GM23338 (cell line): ENCODE measurements around the gene ABCF1. TPM values are rescaled to one million over a fixed set of nuclear protein-coding genes. Genes with fewer than 3 reads are reported as not detected.

Experiments used
- ATAC-seq: fragments of 200-7000 bp; cut with Tn5 transposase; 3 replicates; pipeline ENCODE4 v1.9.1; 2020
- DNase-seq: peaks from one replicate; pipeline ENCODE4 v3.0.0-alpha.2; 2015; ENCODE audit warnings: low spot score
- H2AFZ ChIP-seq: fragments of 200-600 bp; sonication (generic); 2 replicates; pipeline ENCODE4 v1.8.0; 2016; ENCODE audit warnings: antibody characterized with exemption, mild to moderate bottlenecking, moderate library complexity
- H3F3A ChIP-seq: fragments of 200-600 bp; sonication (generic); replicated peaks from 2 replicates; pipeline ENCODE4 v1.8.0; 2017; ENCODE audit warnings: antibody characterized with exemption, mixed run types, low read depth
- H3K27ac ChIP-seq: fragments of 200-600 bp; sonication (generic); 2 replicates; pipeline ENCODE4 v1.6.1; 2016; ENCODE audit warnings: low read depth
- H3K27me3 ChIP-seq: fragments of 200-600 bp; sonication (generic); 2 replicates; pipeline ENCODE4 v1.8.0; 2016; ENCODE audit warnings: mild to moderate bottlenecking, mixed run types, moderate library complexity; ENCODE audit not compliant: insufficient read depth
- H3K36me3 ChIP-seq: fragments of 200-600 bp; sonication (generic); 2 replicates; pipeline ENCODE4 v1.8.0; 2016; ENCODE audit warnings: mild to moderate bottlenecking; ENCODE audit not compliant: insufficient read depth
- H3K4me1 ChIP-seq: fragments of 200-600 bp; sonication (generic); 2 replicates; pipeline ENCODE4 v1.8.0; 2016; ENCODE audit warnings: mild to moderate bottlenecking, moderate library complexity; ENCODE audit not compliant: insufficient read depth
- H3K4me2 ChIP-seq: fragments of 200-600 bp; sonication (generic); 2 replicates; pipeline ENCODE4 v1.7.1; 2017; ENCODE audit warnings: mixed run types
- H3K4me3 ChIP-seq: fragments of 200-600 bp; sonication (generic); 2 replicates; pipeline ENCODE4 v1.6.1; 2016; ENCODE audit warnings: mixed run types
- H3K79me2 ChIP-seq: fragments of 200-600 bp; sonication (generic); replicated peaks from 2 replicates; pipeline ENCODE4 v1.8.0; 2017; ENCODE audit warnings: mild to moderate bottlenecking; ENCODE audit not compliant: insufficient read depth
- H3K9me2 ChIP-seq: fragments of 200-600 bp; sonication (generic); 2 replicates; pipeline ENCODE4 v1.8.0; 2017; ENCODE audit not compliant: insufficient read depth
- H4K20me1 ChIP-seq: fragments of 200-600 bp; sonication (generic); replicated peaks from 2 replicates; pipeline ENCODE4 v1.8.0; 2017; ENCODE audit warnings: mild to moderate bottlenecking; ENCODE audit not compliant: insufficient read depth
- H3K27ac Mint-ChIP-seq: 2 replicates; pipeline ENCODE4 v1.8.0; 2020; ENCODE audit warnings: inconsistent platforms, mild to moderate bottlenecking, moderate library complexity, mixed read lengths
- H3K27me3 Mint-ChIP-seq: 3 replicates; pipeline ENCODE4 v1.8.0; 2022; ENCODE audit warnings: low read depth, mild to moderate bottlenecking, moderate library complexity, mixed read lengths, inconsistent platforms; ENCODE audit not compliant: insufficient read depth, poor library complexity
- H3K36me3 Mint-ChIP-seq: 3 replicates; pipeline ENCODE4 v1.8.0; 2021; ENCODE audit warnings: low read depth, mild to moderate bottlenecking, inconsistent platforms, moderate library complexity, mixed read lengths
- H3K4me1 Mint-ChIP-seq: 3 replicates; pipeline ENCODE4 v1.8.0; 2020; ENCODE audit warnings: mild to moderate bottlenecking, inconsistent platforms, mixed read lengths
- H3K4me3 Mint-ChIP-seq: 3 replicates; pipeline ENCODE4 v1.8.0; 2021; ENCODE audit warnings: moderate library complexity, mild to moderate bottlenecking, inconsistent platforms, mixed read lengths
- H3K9me3 Mint-ChIP-seq: 3 replicates; pipeline ENCODE4 v1.8.0; 2020; ENCODE audit warnings: moderate library complexity, mild to moderate bottlenecking, inconsistent platforms, mixed read lengths
- CREB1 ChIP-seq: fragments of 250-450 bp; sonication (Bioruptor Pico); IDR thresholded peaks from 2 replicates; pipeline ENCODE4 v1.5.0; 2020; ENCODE audit warnings: low read depth, mild to moderate bottlenecking, moderate library complexity
- EZH2phosphoT487 ChIP-seq: fragments of 200-600 bp; sonication (generic); IDR thresholded peaks from one replicate; pipeline ENCODE4 v1.8.1; 2018; ENCODE audit warnings: antibody characterized with exemption; ENCODE audit not compliant: unreplicated experiment
- POLR2AphosphoS5 ChIP-seq: IDR thresholded peaks from 2 replicates; pipeline ENCODE4 v1.6.1; 2016; ENCODE audit warnings: antibody characterized with exemption, low read depth
- polyA plus RNA-seq: library from polyadenylated mRNA; unstranded; fragments of >200 nt; fragmentation: Nextera tagmentation; extraction: Ambion mirVana; gene quantifications from 2 replicates; pipeline ENCODE4 v1.2.1, GENCODE V29; 2016
- total RNA-seq: library from RNA; depleted of rRNA; stranded (reverse); fragments of >200 nt; shearing (Covaris generic); gene quantifications from 2 replicates; pipeline ENCODE4 v1.2.3, GENCODE V29; 2014
- TF ChIP-seq, protein P1 (sequence below): fragments of 250-450 bp; sonication (Bioruptor Pico); IDR thresholded peaks from 2 replicates; pipeline ENCODE4 v1.5.0; 2020; ENCODE audit warnings: mild to moderate bottlenecking, moderate library complexity
- TF ChIP-seq, protein P2 (sequence below): IDR thresholded peaks from 2 replicates; pipeline ENCODE4 v1.6.1; 2016; ENCODE audit warnings: antibody characterized with exemption
- TF ChIP-seq, protein P3 (sequence below), 2 experiments: fragments of 200-600 bp in 1 of 2; sonication (generic) in 1 of 2; conservative IDR thresholded peaks; 2 replicates each; pipeline versions ENCODE4 v1.5.1 to v1.6.1; 2016 to 2017; ENCODE audit warnings: antibody characterized with exemption in 2 of 2, low read depth in 2 of 2, mild to moderate bottlenecking in 2 of 2, moderate library complexity in 1 of 2

The ABCF1 gene
- total and polyA plus RNA-seq, 2 experiments from 2014 or later: 92.6 to 244 TPM

DNA sequence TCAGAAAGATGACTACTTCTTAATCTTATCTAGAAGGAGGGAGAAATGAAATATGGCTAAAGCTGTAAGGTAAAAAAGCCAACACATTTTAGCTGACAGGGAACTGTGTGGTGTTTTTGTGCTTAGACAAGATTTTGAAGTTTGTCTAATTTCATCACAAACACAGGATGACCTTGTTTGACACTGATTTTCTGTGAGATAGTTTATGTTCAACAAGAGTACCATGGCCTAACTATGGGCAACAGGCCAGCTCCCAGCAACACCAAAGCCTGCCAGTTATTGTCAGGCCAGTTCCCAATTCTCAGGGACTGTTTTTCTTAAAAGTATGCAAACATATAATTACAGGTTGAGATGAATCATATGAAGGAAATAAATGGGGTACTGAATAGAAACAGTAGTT, 5.5 kb upstream of the ABCF1 start:
- Histone ChIP-seq H3K36me3 (0 out of 2 replicates have a peak, but pooled peaks cover 4% of the 10 kb centered on the region), H3K79me2 (peaks cover 2% of the 10 kb centered on the region; the same call in 1 of the 2 replicates), H3K4me2 (no peak overlapping the region), H3K4me3 (no peak overlapping the region), H3K4me1 (no peaks in the 10 kb centered on the region), H3K9me2 (no peaks in the 10 kb centered on the region), H3K27ac (peak overlapping the region; percentile 45; the same call in 1 of the 2 replicates), H3F3A (peaks cover 10% of the 10 kb centered on the region; the same call in 1 of the 2 replicates), H4K20me1 (peaks cover 18% of the 10 kb centered on the region; the same call in 1 of the 2 replicates), H3K27me3 (peaks cover 6% of the 10 kb centered on the region; the same call in 1 of the 2 replicates), H2AFZ (no peak overlapping the region)
- Mint-ChIP-seq H3K36me3 (peaks cover 28% of the 10 kb centered on the region), H3K4me3 (peak overlapping the region; percentile 6; the same call in 1 of the 3 replicates), H3K9me3 (no peaks in the 10 kb centered on the region), H3K27me3 (peaks cover 8% of the 10 kb centered on the region), H3K4me1 (peaks cover 6% of the 10 kb centered on the region), H3K27ac (no peak overlapping the region)
- no peak for DNase-seq
- ATAC-seq: no peak
- TF ChIP-seq EZH2phosphoT487 (no peak), CREB1 (CRISPR knock-in tag) (no peak), POLR2AphosphoS5 (no peak)
- TF ChIP-seq, protein P1, sequence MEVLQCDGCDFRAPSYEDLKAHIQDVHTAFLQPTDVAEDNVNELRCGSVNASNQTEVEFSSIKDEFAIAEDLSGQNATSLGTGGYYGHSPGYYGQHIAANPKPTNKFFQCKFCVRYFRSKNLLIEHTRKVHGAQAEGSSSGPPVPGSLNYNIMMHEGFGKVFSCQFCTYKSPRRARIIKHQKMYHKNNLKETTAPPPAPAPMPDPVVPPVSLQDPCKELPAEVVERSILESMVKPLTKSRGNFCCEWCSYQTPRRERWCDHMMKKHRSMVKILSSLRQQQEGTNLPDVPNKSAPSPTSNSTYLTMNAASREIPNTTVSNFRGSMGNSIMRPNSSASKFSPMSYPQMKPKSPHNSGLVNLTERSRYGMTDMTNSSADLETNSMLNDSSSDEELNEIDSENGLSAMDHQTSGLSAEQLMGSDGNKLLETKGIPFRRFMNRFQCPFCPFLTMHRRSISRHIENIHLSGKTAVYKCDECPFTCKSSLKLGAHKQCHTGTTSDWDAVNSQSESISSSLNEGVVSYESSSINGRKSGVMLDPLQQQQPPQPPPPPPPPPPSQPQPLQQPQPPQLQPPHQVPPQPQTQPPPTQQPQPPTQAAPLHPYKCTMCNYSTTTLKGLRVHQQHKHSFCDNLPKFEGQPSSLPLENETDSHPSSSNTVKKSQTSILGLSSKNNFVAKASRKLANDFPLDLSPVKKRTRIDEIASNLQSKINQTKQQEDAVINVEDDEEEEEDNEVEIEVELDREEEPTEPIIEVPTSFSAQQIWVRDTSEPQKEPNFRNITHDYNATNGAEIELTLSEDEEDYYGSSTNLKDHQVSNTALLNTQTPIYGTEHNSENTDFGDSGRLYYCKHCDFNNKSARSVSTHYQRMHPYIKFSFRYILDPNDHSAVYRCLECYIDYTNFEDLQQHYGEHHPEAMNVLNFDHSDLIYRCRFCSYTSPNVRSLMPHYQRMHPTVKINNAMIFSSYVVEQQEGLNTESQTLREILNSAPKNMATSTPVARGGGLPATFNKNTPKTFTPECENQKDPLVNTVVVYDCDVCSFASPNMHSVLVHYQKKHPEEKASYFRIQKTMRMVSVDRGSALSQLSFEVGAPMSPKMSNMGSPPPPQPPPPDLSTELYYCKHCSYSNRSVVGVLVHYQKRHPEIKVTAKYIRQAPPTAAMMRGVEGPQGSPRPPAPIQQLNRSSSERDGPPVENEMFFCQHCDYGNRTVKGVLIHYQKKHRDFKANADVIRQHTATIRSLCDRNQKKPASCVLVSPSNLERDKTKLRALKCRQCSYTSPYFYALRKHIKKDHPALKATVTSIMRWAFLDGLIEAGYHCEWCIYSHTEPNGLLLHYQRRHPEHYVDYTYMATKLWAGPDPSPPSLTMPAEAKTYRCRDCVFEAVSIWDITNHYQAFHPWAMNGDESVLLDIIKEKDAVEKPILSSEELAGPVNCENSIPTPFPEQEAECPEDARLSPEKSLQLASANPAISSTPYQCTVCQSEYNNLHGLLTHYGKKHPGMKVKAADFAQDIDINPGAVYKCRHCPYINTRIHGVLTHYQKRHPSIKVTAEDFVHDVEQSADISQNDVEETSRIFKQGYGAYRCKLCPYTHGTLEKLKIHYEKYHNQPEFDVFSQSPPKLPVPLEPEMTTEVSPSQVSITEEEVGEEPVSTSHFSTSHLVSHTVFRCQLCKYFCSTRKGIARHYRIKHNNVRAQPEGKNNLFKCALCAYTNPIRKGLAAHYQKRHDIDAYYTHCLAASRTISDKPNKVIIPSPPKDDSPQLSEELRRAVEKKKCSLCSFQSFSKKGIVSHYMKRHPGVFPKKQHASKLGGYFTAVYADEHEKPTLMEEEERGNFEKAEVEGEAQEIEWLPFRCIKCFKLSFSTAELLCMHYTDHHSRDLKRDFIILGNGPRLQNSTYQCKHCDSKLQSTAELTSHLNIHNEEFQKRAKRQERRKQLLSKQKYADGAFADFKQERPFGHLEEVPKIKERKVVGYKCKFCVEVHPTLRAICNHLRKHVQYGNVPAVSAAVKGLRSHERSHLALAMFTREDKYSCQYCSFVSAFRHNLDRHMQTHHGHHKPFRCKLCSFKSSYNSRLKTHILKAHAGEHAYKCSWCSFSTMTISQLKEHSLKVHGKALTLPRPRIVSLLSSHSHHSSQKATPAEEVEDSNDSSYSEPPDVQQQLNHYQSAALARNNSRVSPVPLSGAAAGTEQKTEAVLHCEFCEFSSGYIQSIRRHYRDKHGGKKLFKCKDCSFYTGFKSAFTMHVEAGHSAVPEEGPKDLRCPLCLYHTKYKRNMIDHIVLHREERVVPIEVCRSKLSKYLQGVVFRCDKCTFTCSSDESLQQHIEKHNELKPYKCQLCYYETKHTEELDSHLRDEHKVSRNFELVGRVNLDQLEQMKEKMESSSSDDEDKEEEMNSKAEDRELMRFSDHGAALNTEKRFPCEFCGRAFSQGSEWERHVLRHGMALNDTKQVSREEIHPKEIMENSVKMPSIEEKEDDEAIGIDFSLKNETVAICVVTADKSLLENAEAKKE: no peak
- TF ChIP-seq, protein P2, sequence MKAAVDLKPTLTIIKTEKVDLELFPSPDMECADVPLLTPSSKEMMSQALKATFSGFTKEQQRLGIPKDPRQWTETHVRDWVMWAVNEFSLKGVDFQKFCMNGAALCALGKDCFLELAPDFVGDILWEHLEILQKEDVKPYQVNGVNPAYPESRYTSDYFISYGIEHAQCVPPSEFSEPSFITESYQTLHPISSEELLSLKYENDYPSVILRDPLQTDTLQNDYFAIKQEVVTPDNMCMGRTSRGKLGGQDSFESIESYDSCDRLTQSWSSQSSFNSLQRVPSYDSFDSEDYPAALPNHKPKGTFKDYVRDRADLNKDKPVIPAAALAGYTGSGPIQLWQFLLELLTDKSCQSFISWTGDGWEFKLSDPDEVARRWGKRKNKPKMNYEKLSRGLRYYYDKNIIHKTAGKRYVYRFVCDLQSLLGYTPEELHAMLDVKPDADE: no peak
- TF ChIP-seq, protein P3, sequence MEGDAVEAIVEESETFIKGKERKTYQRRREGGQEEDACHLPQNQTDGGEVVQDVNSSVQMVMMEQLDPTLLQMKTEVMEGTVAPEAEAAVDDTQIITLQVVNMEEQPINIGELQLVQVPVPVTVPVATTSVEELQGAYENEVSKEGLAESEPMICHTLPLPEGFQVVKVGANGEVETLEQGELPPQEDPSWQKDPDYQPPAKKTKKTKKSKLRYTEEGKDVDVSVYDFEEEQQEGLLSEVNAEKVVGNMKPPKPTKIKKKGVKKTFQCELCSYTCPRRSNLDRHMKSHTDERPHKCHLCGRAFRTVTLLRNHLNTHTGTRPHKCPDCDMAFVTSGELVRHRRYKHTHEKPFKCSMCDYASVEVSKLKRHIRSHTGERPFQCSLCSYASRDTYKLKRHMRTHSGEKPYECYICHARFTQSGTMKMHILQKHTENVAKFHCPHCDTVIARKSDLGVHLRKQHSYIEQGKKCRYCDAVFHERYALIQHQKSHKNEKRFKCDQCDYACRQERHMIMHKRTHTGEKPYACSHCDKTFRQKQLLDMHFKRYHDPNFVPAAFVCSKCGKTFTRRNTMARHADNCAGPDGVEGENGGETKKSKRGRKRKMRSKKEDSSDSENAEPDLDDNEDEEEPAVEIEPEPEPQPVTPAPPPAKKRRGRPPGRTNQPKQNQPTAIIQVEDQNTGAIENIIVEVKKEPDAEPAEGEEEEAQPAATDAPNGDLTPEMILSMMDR (conservative IDR thresholded peaks at IDR 0.05; ENCODE audit: low read depth in 2 of 2): no peak
